ENCODE results near the gene MPPED1. TPM values are rescaled to one million over a fixed set of nuclear protein-coding genes. Genes with fewer than 3 reads are reported as not detected.

MPPED1 gene
- total and polyA plus RNA-seq, 2 donors (not counting 3 experiments of a cell fraction or from before 2014, with no cell fraction given), result not detected

DNA sequence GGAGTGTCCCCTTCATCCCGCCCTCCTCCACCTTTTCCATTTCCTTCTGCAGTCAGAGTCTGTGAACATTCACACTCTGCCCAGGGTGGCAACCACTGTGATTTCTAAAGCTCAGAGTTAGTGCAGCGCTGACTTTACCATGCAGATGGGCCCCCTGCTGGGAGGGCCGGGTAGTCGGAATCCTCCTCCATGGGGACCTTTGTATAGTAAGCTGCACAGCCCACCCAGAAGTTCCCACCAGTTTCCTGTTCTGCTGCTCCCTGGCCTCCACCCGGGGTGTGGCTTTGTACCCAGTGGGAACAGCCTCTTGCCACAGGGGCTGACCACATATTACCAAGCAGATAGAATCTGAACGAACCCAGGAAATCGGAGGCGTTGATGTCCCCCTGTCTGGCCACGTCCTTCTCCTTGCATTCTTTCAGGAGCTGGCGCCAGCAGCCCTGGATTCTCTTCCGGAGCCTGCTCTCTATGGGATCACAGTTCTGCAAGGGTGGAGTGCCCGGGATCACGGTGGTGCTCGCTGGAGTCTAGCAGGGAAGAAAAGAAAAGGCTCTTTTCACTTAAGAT, 125.3 kb downstream of the MPPED1 start:
- no TSS peak for BruUV-seq (replicated peaks)
- H3K36me3 ChIP-seq (ENCODE audit: control insufficient read depth in 2 of 2, extremely low read depth in 1 of 2, insufficient read depth in 2 of 2, low read length in 2 of 2), result no peaks in the 10 kb centered on the region
- H4K20me1 ChIP-seq (replicated peaks; ENCODE audit: control insufficient read depth, extremely low read depth, insufficient read depth, low read length), result no peaks in the 10 kb centered on the region
- H3K27ac ChIP-seq (ENCODE audit: insufficient read depth, low read depth, low read length), result no peak overlapping the region
- dilution Hi-C loops (cut with MboI; ENCODE audit: extremely low pct_ligation_motif_present, low sequenced_read_pairs), result no loop called here
- no peaks in the 10 kb centered on the region for H3K4me1 ChIP-seq (ENCODE audit: control insufficient read depth, extremely low read depth, insufficient read depth, low read length)
- H3K27me3 ChIP-seq (ENCODE audit: control insufficient read depth in 2 of 2, insufficient read depth in 2 of 2, low read length in 2 of 2), result no peaks in the 10 kb centered on the region
- no peak overlapping the region for H3K9ac ChIP-seq (replicated peaks; ENCODE audit: extremely low read depth, insufficient read depth, low read length)
- no peaks in the 10 kb centered on the region for H3K9me3 ChIP-seq (replicated peaks; ENCODE audit: control insufficient read depth, insufficient read depth, low read length)
- no peaks in the 10 kb centered on the region for H3K79me2 ChIP-seq (ENCODE audit: control insufficient read depth, insufficient read depth, low read length)
- TF ChIP-seq JUN (IDR thresholded peaks at IDR 0.05; ENCODE audit: borderline replicate concordance, insufficient read depth, insufficient read length, low read depth) (no peak), GATA2 (IDR thresholded peaks at IDR 0.05; ENCODE audit: insufficient read depth, insufficient read length, low read depth, low read length) (no peak)
- TF ChIP-seq, protein P1, sequence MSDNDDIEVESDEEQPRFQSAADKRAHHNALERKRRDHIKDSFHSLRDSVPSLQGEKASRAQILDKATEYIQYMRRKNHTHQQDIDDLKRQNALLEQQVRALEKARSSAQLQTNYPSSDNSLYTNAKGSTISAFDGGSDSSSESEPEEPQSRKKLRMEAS (IDR thresholded peaks at IDR 0.05; ENCODE audit: insufficient read depth, insufficient read length), result no peak
- TF ChIP-seq, protein P2, sequence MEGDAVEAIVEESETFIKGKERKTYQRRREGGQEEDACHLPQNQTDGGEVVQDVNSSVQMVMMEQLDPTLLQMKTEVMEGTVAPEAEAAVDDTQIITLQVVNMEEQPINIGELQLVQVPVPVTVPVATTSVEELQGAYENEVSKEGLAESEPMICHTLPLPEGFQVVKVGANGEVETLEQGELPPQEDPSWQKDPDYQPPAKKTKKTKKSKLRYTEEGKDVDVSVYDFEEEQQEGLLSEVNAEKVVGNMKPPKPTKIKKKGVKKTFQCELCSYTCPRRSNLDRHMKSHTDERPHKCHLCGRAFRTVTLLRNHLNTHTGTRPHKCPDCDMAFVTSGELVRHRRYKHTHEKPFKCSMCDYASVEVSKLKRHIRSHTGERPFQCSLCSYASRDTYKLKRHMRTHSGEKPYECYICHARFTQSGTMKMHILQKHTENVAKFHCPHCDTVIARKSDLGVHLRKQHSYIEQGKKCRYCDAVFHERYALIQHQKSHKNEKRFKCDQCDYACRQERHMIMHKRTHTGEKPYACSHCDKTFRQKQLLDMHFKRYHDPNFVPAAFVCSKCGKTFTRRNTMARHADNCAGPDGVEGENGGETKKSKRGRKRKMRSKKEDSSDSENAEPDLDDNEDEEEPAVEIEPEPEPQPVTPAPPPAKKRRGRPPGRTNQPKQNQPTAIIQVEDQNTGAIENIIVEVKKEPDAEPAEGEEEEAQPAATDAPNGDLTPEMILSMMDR (IDR thresholded peaks at IDR 0.05; ENCODE audit: extremely low read depth in 1 of 2, insufficient read depth in 1 of 2, low read depth in 1 of 2, low read length in 2 of 2), result peak in 1 of 2 donors; percentile 9
- H3K9me1 ChIP-seq (replicated peaks; ENCODE audit: control insufficient read depth, extremely low read depth, insufficient read depth, low read length), result no peaks in the 10 kb centered on the region
- DNase-seq (ENCODE audit: low read depth, low spot score), result no peak
- CTCF ChIA-PET, result interaction anchor here (1.4 kb wide), 1 partner anchor 11 kb away, joined by 3 read pairs; no protein-coding TSS in a partner anchor
- no peak overlapping the region for H3K4me3 ChIP-seq (replicated peaks in 1 of 3; ENCODE audit: insufficient read depth in 1 of 3, low read depth in 1 of 3, low read length in 3 of 3)
- intact Hi-C loops (cut with micrococcal nuclease), result no loop called here
- H2AFZ ChIP-seq (ENCODE audit: low read depth, low read length), result no peak overlapping the region
- no peak overlapping the region for H3K4me2 ChIP-seq (ENCODE audit: insufficient read depth, low read length)
- no peak for FAIRE-seq
- POLR2A ChIA-PET, result no interaction called here
